ENCODE results near the gene DUSP8.

DNA sequence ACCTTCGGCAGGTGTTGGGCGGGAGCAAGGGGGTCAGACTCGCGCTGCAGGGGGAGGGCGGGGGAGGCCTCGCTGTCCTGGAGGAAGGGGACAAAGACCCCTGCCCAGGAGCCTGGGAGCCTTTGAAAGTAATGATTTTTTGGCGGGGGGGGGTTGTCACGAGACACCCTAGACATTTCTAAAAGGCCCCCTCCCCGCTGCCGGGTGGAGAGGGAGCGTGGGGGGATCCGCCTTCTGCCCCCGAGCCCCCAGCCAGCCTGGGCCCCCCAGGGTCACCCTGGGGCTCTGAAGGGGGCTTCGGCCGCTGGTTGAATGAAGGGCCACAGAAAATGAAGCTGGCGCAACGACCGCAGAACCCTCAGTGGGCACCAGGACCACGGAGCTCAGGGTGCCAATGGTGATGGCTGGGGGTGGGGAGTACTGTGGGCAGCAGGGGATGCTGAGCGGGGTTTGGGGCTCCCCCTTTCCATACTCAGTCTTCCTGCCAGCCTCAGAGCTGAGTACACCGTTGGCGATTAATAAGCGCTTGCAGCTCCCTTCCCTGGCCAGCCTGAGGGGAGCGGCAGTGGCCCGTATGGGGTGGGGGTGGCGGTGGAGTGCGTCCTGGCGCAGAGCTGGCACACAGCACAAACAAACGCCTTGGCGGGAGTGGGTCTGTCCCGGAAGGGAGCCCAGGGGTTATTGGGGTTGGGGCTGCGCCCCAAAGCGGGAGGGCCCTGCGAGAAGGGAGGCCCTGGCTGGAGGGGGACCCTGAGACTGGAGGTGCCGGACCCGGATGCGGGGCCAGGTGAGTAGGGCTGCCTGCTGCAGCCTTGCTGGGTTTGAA, 1.2 kb upstream of the DUSP8 start:
- TF ChIP-seq EZH2phosphoT487 (IDR thresholded peaks at IDR 0.05; ENCODE audit: insufficient read depth, low read depth) (no peak), EZH2 (IDR thresholded peaks at IDR 0.05; ENCODE audit: insufficient read depth, poor library complexity, severe bottlenecking) (peak; percentile 47)
